NCI-H69 (cell line): ENCODE data around the gene SIK3.

ENCODE experiments used
- DNase-seq: peaks from one replicate; lab custom pipeline; 2025; lab: John Stamatoyannopoulos, UW

SIK3 gene

GRCh38 chr11:116930586-116930985 is 167.6 kb downstream of the SIK3 start:
- peak; percentile 33 for DNase-seq

GRCh38 chr11:116930177-116930576 is 168.1 kb downstream of the SIK3 start:
- peak; percentile 68 for DNase-seq

GRCh38 chr11:116929414-116930090 is 168.7 kb downstream of the SIK3 start:
- no peak for DNase-seq

GRCh38 chr11:116928845-116929244 is 169.4 kb downstream of the SIK3 start:
- DNase-seq, result no peak

GRCh38 chr11:116928102-116928777 is 170.0 kb downstream of the SIK3 start:
- DNase-seq, result no peak

GRCh38 chr11:116927163-116927974 is 170.9 kb downstream of the SIK3 start:
- peak; percentile 12 for DNase-seq

- DNase-seq, result no peak
Measured at GRCh38 chr11:116925050-116925449, 173.2 kb downstream of the SIK3 start.

- no peak for DNase-seq
Measured at GRCh38 chr11:116918925-116919655, 179.1 kb downstream of the SIK3 start.

- no peak for DNase-seq
Measured at GRCh38 chr11:116917632-116918031, 180.6 kb downstream of the SIK3 start.

GRCh38 chr11:116916886-116917285 is 181.3 kb downstream of the SIK3 start:
- DNase-seq, result no peak

- DNase-seq, result no peak
Measured at GRCh38 chr11:116916052-116916451, 182.2 kb downstream of the SIK3 start.

- no peak for DNase-seq
Measured at GRCh38 chr11:116913000-116913399, 185.2 kb downstream of the SIK3 start.

- no peak for DNase-seq
Measured at GRCh38 chr11:116911976-116912734, 186.1 kb downstream of the SIK3 start.

- no peak for DNase-seq
Measured at GRCh38 chr11:116910847-116911246, 187.4 kb downstream of the SIK3 start.

- DNase-seq, result no peak
Measured at GRCh38 chr11:116910378-116910777, 187.8 kb downstream of the SIK3 start.

- no peak for DNase-seq
Measured at GRCh38 chr11:116909245-116909644, 189.0 kb downstream of the SIK3 start.

GRCh38 chr11:116906479-116906878 is 191.7 kb downstream of the SIK3 start:
- DNase-seq, result no peak

- no peak for DNase-seq
Measured at GRCh38 chr11:116903090-116903489, 195.1 kb downstream of the SIK3 start.

- DNase-seq, result no peak
Measured at GRCh38 chr11:116901964-116902688, 196.1 kb downstream of the SIK3 start.

GRCh38 chr11:116901211-116901610 is 197.0 kb downstream of the SIK3 start:
- DNase-seq, result no peak

- no peak for DNase-seq
Measured at GRCh38 chr11:116896211-116896610, 202.0 kb downstream of the SIK3 start.
